ENCODE data around the gene ZBTB34. TPM values are rescaled to one million over a fixed set of nuclear protein-coding genes. Genes with fewer than 3 reads are reported as not detected.

The ZBTB34 gene
- total and polyA plus RNA-seq, 9 of the 15 experiments (the other 6 are each of a cell fraction or from before 2014, with no cell fraction given), result 2.7 to 15.6 (median 9.8) TPM

DNA sequence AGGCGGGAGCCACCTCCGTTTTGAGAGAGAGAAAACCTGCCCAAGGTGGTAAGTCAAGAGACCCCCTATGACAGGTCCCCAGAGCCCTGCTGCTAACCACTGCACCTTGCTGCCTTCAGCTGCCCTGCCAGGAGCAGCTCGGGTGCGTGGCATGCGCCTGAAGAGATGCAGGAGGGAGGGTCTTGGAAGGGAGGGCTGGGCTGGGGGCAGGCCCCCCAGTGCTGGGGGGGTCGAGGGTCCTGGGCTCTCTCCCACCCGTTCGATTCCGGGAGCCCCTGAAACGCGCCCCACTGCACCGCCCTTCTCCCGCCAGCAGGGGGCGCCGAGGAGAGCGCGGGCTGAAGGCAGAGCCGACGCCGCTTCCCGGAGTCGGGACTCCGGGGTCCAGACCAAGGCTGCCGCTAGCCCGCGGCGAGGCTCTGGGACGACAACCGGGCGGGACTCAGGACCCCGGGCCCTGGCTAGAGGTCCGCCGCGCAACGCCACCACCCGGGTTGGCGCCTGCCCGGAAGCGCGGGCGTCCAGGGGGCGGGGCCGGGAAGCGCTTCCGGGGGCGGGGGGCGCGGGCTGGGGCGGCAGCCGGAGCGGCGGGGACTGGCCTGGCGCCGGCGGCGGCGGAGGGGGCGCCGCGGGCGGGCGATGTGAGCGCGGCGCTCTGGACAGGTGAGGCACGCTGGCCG is at the start of gene ZBTB34 (continued):
- peak; percentile 74 for TF ChIP-seq CXXC5 (CRISPR knock-in tag; IDR thresholded peaks at IDR 0.05)
- TF ChIP-seq, protein P1, sequence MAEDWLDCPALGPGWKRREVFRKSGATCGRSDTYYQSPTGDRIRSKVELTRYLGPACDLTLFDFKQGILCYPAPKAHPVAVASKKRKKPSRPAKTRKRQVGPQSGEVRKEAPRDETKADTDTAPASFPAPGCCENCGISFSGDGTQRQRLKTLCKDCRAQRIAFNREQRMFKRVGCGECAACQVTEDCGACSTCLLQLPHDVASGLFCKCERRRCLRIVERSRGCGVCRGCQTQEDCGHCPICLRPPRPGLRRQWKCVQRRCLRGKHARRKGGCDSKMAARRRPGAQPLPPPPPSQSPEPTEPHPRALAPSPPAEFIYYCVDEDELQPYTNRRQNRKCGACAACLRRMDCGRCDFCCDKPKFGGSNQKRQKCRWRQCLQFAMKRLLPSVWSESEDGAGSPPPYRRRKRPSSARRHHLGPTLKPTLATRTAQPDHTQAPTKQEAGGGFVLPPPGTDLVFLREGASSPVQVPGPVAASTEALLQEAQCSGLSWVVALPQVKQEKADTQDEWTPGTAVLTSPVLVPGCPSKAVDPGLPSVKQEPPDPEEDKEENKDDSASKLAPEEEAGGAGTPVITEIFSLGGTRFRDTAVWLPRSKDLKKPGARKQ (CRISPR knock-in tag; IDR thresholded peaks at IDR 0.05), result no peak
- TF ChIP-seq GABPA (tag; conservative IDR thresholded peaks at IDR 0.05; ENCODE audit: low read depth), result peak; percentile 99
- TF ChIP-seq ZBTB7A (IDR thresholded peaks at IDR 0.05; ENCODE audit: borderline replicate concordance, control insufficient read depth, low read depth, low read length), result peak; percentile 100
- peak; percentile 49; the same call in 1 of the 2 replicates for TF ChIP-seq PHF21A (IDR thresholded peaks at IDR 0.05; ENCODE audit: borderline replicate concordance, low read depth)
- no peak for TF ChIP-seq ZNF274 (IDR thresholded peaks at IDR 0.05; ENCODE audit: borderline replicate concordance, low read depth, low read length)
- TF ChIP-seq POLR2G (IDR thresholded peaks at IDR 0.05; ENCODE audit: low read depth, low read length), result peak; percentile 89
- TF ChIP-seq SIN3A (IDR thresholded peaks at IDR 0.05; ENCODE audit: borderline replicate concordance in 2 of 2, control insufficient read depth in 1 of 2, low read depth in 2 of 2, low read length in 2 of 2), result 0 out of 4 replicates have a peak, but pooled peaks of 1 of the 2 experiments have one; percentile 36
- peak; percentile 62 to 64; a peak in 2 of 4 replicates for TF ChIP-seq NONO (IDR thresholded peaks at IDR 0.05; ENCODE audit: low read depth in 2 of 2, low read length in 1 of 2)
- no peak for TF ChIP-seq ZFP30 (CRISPR knock-in tag; IDR thresholded peaks at IDR 0.05; ENCODE audit: borderline replicate concordance)
- peak; percentile 48 for TF ChIP-seq POLR2B (IDR thresholded peaks at IDR 0.05; ENCODE audit: low read depth, partially characterized antibody)
- peak; percentile 74 for TF ChIP-seq EP400 (IDR thresholded peaks at IDR 0.05)
- TF ChIP-seq, protein P2, sequence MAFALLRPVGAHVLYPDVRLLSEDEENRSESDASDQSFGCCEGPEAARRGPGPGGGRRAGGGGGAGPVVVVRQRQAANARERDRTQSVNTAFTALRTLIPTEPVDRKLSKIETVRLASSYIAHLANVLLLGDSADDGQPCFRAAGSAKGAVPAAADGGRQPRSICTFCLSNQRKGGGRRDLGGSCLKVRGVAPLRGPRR (CRISPR knock-in tag; IDR thresholded peaks at IDR 0.05), result no peak
- TF ChIP-seq, protein P3, sequence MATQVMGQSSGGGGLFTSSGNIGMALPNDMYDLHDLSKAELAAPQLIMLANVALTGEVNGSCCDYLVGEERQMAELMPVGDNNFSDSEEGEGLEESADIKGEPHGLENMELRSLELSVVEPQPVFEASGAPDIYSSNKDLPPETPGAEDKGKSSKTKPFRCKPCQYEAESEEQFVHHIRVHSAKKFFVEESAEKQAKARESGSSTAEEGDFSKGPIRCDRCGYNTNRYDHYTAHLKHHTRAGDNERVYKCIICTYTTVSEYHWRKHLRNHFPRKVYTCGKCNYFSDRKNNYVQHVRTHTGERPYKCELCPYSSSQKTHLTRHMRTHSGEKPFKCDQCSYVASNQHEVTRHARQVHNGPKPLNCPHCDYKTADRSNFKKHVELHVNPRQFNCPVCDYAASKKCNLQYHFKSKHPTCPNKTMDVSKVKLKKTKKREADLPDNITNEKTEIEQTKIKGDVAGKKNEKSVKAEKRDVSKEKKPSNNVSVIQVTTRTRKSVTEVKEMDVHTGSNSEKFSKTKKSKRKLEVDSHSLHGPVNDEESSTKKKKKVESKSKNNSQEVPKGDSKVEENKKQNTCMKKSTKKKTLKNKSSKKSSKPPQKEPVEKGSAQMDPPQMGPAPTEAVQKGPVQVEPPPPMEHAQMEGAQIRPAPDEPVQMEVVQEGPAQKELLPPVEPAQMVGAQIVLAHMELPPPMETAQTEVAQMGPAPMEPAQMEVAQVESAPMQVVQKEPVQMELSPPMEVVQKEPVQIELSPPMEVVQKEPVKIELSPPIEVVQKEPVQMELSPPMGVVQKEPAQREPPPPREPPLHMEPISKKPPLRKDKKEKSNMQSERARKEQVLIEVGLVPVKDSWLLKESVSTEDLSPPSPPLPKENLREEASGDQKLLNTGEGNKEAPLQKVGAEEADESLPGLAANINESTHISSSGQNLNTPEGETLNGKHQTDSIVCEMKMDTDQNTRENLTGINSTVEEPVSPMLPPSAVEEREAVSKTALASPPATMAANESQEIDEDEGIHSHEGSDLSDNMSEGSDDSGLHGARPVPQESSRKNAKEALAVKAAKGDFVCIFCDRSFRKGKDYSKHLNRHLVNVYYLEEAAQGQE (IDR thresholded peaks at IDR 0.05; ENCODE audit: borderline replicate concordance), result peak; percentile 29; the same call in 1 of the 2 replicates
- TF ChIP-seq, protein P3 (CRISPR knock-in tag; IDR thresholded peaks at IDR 0.05; ENCODE audit: low read depth), result no peak
- 0 out of 2 replicates have a peak, but pooled peaks have one; percentile 73 for TF ChIP-seq CBX1 (IDR thresholded peaks at IDR 0.05; ENCODE audit: low read depth)

Measured in K562 (cell line).